DND-41 (cell line): Measurements from ENCODE around the gene CHRNB4.

Source experiments
- ATAC-seq: fragments of 200-7000 bp; cut with Tn5 transposase; 3 replicates; pipeline ENCODE4 v1.9.1; 2021; ENCODE audit warnings: low read depth; ENCODE audit not compliant: insufficient read depth
- DNase-seq: peaks from one replicate; pipeline ENCODE4 v3.0.0-alpha.2; 2020
- H2AFZ ChIP-seq: 2 replicates; pipeline ENCODE4 v1.6.0; 2012; ENCODE audit warnings: low read depth, low read length
- H3K27ac ChIP-seq: 2 replicates; pipeline ENCODE4 v1.5.1; 2012; ENCODE audit warnings: low read length, inconsistent platforms
- H3K27me3 ChIP-seq: fragments of 200-600 bp; sonication (generic); 2 replicates; pipeline ENCODE4 v1.6.0; 2012; ENCODE audit warnings: low read length, mild to moderate bottlenecking, inconsistent platforms; ENCODE audit not compliant: insufficient read depth, poor library complexity
- H3K36me3 ChIP-seq: 2 replicates; pipeline ENCODE4 v1.5.1; 2012; ENCODE audit warnings: low read length, inconsistent platforms; ENCODE audit not compliant: insufficient read depth
- H3K4me1 ChIP-seq: 2 replicates; pipeline ENCODE4 v1.5.1; 2012; ENCODE audit warnings: mild to moderate bottlenecking, low read length; ENCODE audit not compliant: insufficient read depth
- H3K4me2 ChIP-seq: 2 replicates; pipeline ENCODE4 v1.6.0; 2012; ENCODE audit warnings: mild to moderate bottlenecking, moderate library complexity, low read length, inconsistent platforms; ENCODE audit not compliant: insufficient read depth
- H3K4me3 ChIP-seq, 2 experiments: fragments of 200-600 bp in 1 of 2; shearing (Covaris generic) in 1 of 2; 2 replicates each; pipeline ENCODE4 v1.5.1; 2012 to 2016; ENCODE audit warnings: inconsistent platforms in 2 of 2, low read length in 2 of 2, mild to moderate bottlenecking in 2 of 2, low read depth in 1 of 2, moderate library complexity in 1 of 2
- H3K79me2 ChIP-seq: 2 replicates; pipeline ENCODE4 v1.6.0; 2012; ENCODE audit warnings: low read length, inconsistent platforms; ENCODE audit not compliant: insufficient read depth
- H3K9ac ChIP-seq: 2 replicates; pipeline ENCODE4 v1.6.0; 2012; ENCODE audit warnings: low read depth, mild to moderate bottlenecking, inconsistent platforms, low read length, moderate library complexity
- H3K9me3 ChIP-seq: 2 replicates; pipeline ENCODE4 v1.5.1; 2012; ENCODE audit warnings: low read length, moderate library complexity, mild to moderate bottlenecking, inconsistent platforms; ENCODE audit not compliant: insufficient read depth, severe bottlenecking
- H4K20me1 ChIP-seq: 2 replicates; pipeline ENCODE4 v1.6.0; 2012; ENCODE audit warnings: low read length; ENCODE audit not compliant: insufficient read depth
- CTCF ChIP-seq: IDR thresholded peaks from 2 replicates; pipeline ENCODE4 v1.5.1; 2012; ENCODE audit warnings: borderline replicate concordance, low read length, moderate library complexity, mild to moderate bottlenecking; ENCODE audit not compliant: poor library complexity, severe bottlenecking; ENCODE audit errors: extremely low read depth
- EZH2 ChIP-seq: IDR thresholded peaks from 3 replicates; pipeline ENCODE4 v1.6.1; 2012; ENCODE audit warnings: borderline replicate concordance, low read depth, mild to moderate bottlenecking, moderate library complexity, low read length, inconsistent platforms; ENCODE audit not compliant: severe bottlenecking

CHRNB4 gene

GRCh38 chr15:78628227-78628626 lies 12.8 kb downstream of the CHRNB4 start:
- no peak for TF ChIP-seq CTCF
- no peak for TF ChIP-seq EZH2
- H3K4me1 ChIP-seq = no peaks in the 10 kb centered on the region
- H3K27me3 ChIP-seq = no peaks in the 10 kb centered on the region
- no peak overlapping the region for H2AFZ ChIP-seq
- no peaks in the 10 kb centered on the region for H3K9me3 ChIP-seq
- H3K79me2 ChIP-seq = no peaks in the 10 kb centered on the region
- H3K36me3 ChIP-seq = no peaks in the 10 kb centered on the region
- no peak overlapping the region for H3K9ac ChIP-seq
- no peak overlapping the region for H3K27ac ChIP-seq
- DNase-seq (no peak), ATAC-seq (no peak)
- H3K4me2 ChIP-seq = no peak overlapping the region
- H3K4me3 ChIP-seq = no peak overlapping the region
- no peaks in the 10 kb centered on the region for H4K20me1 ChIP-seq

GRCh38 chr15:78627348-78627747 lies 13.7 kb downstream of the CHRNB4 start:
- Histone ChIP-seq H3K9ac (no peak overlapping the region), H3K27me3 (no peaks in the 10 kb centered on the region), H2AFZ (no peak overlapping the region), H3K36me3 (no peaks in the 10 kb centered on the region), H3K79me2 (no peaks in the 10 kb centered on the region), H3K9me3 (no peaks in the 10 kb centered on the region), H3K27ac (no peak overlapping the region), H3K4me1 (peaks cover 4% of the 10 kb centered on the region), H4K20me1 (no peaks in the 10 kb centered on the region), H3K4me2 (no peak overlapping the region), H3K4me3 (no peak overlapping the region)
- no peak for ATAC-seq
- TF ChIP-seq CTCF (no peak), EZH2 (no peak)
- no peak for DNase-seq

- ATAC-seq (no peak), DNase-seq (no peak)
- TF ChIP-seq CTCF (no peak), EZH2 (no peak)
Observed at GRCh38 chr15:78626381-78626995, 14.5 kb downstream of the CHRNB4 start.

More at GRCh38 chr15:78626381-78626995, 14.5 kb downstream of the CHRNB4 start:
- H4K20me1 ChIP-seq = no peaks in the 10 kb centered on the region
- no peak overlapping the region for H3K4me3 ChIP-seq
- no peak overlapping the region for H2AFZ ChIP-seq
- peaks cover 6% of the 10 kb centered on the region for H3K27me3 ChIP-seq
- no peak overlapping the region for H3K27ac ChIP-seq
- H3K4me2 ChIP-seq = no peak overlapping the region
- H3K79me2 ChIP-seq = no peaks in the 10 kb centered on the region
- no peaks in the 10 kb centered on the region for H3K9me3 ChIP-seq
- H3K36me3 ChIP-seq = no peaks in the 10 kb centered on the region
- no peak overlapping the region for H3K9ac ChIP-seq
- H3K4me1 ChIP-seq = peaks cover 13% of the 10 kb centered on the region
